GM18520 (cell line): Measurements from ENCODE around the gene COL27A1.
"Not testable (repeated sequence)": the region's sequence is repeated elsewhere in the genome, so short reads cannot be mapped to it uniquely, and the experiment has no call there.

ENCODE experiments used
- ATAC-seq: cut with Tn5 transposase; IDR thresholded peaks from one replicate; pipeline ENCODE4 v1.9.1; 2021; ENCODE audit not compliant: unreplicated experiment

COL27A1 gene

DNA sequence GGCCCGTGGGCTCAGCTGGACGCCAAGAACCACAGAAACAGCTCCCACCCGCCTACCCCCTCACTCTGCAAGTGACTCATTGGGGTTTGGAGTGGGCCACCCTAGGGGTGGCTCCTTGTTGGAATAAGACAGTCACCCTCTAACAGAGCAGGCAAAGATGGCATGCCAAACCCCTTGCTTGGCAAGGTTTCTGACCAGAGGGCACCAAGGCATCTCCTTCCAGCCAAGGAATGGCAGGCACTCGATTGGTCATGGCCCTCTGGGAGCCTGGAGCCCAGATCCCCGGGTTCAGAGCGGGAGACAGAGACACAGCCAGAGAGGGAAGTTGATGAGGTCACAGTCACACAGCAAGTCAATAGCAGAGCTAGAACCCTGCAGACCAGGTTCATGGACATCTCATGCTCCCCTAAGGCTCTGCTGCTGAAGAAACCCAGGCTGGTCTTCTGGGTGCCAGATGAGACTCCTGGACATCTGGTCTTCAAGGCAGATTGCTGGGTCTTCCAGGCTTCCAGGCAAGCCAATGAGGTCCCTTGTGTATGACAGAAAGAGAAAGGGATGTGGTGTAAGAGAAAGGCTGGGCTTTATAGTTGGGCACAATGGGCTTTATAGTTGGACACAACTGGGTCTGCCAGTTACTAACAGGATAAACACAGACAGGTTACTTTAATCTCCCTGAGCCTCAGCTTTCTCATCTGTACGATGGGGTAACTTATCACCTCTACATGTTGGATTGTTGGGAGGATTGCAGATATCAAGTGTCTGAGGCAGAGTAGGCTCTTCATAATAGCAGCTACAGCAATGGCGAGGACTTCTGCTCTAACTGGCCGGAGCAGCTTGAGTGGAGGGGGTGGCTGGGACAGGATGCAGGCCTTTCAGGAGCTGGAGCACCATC is 33.0 kb upstream of the COL27A1 start:
- no peak for ATAC-seq

DNA sequence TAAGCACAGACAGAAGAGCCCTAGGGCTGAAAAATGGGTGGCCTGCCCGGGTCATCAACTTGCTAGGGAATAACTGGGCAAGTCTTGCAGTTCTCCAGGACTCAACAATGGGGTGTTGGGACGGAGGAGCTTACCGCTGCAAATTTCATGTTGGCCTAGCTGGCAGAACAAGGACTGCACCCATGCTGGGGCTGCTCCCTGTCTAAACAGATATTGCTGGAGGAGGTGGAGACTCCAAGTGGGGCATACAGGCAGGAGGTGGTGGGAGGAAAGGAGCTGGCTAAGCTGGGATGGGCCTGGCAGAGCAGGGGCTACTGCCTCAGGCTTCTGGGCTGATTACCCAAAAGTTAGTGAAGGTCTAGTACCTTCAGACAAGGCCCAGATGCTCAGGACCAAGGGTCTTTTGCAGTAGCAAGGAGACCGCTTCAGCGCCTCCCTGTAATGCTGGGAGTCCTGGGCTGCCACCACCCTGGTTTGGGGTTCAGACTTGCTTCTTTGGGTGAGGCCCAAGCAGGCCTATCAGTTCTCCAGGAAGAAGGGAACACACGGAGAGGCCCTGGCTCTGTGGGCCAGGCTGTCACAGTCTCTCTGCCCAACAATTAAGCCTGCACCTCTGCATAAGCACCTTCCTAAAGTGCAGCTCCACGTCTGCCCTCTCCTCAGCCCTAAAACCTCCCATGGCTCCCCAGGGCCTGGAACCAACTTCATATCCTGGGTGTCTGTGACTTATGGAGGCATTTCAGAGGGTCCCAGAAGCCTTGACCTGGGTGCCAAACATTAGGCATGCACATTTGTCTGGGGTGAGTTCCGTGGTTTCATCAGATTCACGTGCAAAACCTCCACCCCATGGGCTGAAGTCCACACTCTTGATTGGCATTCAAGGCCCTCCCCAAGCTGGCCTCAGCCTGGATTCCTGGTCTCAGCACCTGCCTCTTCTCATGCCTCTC is 32.0 kb upstream of the COL27A1 start:
- no peak for ATAC-seq

DNA sequence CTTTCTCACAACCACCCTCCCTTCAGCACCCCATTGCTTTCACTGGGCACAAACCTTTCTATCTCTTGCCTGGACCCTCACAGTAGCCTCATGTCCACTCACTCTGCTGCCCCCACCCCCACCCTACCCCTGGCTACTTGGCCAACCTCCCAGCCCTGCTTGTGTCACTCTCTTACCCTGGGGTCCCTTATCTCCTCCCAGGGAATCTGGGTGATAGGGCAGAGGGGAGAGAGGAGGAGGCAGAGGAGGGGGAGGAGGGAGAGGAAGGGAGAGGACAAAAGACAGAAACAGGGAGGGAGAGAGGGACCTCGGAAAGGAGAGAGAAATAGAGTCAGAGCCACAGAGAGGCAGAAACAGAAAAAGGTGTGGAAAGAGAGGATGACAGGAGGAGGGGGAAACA is 31.2 kb upstream of the COL27A1 start:
- no peak for ATAC-seq

DNA sequence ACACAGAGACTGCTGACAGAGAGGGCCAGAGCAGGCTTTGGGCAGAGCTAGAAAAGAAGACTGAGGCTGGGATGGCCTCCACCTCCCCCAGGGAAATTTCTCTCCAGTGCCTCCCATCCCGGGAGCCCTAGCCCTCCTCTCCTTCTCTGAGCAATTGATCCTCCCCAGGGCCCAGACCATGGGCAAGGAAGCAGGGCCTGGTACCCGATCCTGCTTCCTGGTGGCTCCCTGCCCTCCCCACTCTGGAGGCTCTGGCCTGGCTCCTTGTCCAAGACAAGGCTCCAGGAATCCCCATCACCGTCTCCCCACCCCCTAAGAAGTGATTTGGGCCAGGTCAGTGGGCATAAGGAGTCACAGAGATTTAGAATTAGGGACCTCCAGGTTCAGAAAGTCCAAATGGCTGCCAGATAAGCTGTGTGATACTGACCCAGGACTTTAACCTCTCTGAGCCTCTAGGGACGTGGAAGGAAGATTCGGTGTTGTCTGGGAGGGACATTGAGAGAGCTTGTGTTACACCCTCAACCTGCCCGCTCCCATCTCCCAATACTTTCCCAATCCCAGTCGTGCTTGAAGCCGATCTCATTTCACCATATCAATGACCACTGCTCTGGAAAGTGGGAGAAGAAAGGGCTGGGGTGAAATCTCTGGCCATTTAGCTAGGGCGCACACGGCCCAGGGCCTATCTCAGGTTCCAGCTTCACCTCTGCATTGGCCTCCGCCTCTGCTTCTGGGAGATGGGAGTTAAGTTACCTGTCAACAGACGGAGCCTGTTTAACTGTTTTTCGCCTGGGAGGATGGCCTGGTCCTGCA is 30.5 kb upstream of the COL27A1 start:
- no peak for ATAC-seq

DNA sequence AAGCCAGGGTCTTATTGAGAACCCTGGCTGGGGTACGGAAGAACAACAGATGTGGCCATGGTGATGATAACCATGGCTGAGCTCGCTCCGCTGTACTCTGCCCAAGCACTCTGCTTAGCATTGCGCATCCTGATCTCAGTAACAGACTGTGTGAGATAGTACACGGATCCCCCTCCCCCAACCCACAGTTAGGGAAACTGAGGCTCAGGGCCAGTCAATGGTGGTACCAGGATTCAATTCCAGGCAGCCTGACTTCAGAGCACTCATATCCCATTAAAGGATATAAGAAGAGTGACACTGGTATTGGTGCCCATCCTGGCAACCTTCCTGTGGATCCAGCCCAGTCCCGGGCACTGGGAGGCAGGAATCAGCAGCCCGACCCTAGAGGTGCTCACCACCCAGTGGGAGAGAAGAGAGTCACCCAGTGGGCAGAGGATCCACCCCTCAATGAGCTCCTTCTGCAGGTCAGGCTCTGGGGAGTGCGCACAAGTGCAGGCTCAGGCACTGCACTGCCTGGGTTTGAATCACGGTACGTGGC is 29.8 kb upstream of the COL27A1 start:
- ATAC-seq, result no peak

DNA sequence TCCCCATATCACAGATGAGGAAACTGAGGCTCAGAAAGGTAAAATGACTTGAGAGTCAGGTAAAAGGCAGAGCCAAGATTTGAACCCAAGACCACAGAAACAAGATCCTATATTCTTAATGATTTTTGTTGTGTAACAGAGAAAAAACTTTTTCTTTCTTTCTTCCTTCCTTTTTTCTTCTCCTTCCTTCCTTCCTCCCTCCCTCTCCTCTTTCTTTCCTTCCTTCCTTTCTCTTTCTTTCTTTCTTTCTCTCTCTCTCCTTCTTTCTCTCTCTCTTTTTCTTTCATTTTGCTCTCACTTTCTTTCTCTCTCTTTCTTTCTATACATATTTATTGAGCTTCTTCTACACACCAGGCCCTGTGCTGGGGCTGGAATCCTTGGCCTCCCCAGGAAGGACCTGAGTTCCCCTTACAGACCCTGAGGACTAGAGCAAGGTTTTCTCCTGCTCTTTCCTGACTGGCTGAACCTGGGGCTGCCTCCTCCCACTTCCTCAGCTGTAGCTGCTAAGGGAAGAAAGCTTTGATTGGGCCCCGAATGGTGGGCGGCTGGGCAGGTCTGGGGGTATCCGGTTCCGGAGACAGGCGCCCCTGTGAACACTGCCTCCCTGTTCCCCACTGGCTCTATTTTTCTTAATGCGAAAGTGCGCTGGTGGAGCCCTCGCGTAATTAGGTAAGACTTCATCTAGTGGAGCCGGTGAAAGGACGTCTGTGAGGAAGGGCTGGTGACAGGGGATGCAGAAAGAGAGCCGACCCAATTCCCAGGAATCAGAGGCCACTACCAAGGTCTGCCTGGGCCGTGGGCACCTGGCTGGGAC is 28.9 kb upstream of the COL27A1 start:
- no peak for ATAC-seq

GRCh38 chr9:114128759-114129158 is 26.6 kb upstream of the COL27A1 start:
- not testable (repeated sequence) for ATAC-seq

DNA sequence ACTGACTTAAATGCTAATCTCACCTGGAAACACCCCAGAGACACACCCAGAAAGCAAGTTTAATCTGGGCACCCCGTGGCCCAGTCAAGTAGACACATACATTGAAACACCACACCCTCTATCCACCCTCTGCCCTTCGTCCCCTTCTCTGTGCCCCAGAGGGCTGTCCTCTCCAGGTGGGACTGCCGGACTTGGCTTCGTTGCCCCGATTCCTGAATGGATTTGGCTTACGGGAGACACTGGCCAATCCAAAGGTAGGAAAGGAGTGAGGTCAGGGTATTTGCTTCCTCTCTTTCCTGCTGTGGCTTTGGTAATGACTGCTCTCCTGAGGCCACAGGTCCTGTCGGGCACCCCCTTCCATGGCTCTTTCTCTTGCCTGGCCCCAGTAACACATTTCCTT is 25.2 kb upstream of the COL27A1 start:
- ATAC-seq, result no peak

- no peak for ATAC-seq
These were observed 24.6 kb upstream of the COL27A1 start for GRCh38 chr9:114130624-114131277.

- ATAC-seq, result no peak
These were observed 23.4 kb upstream of the COL27A1 start for GRCh38 chr9:114131808-114132549.

DNA sequence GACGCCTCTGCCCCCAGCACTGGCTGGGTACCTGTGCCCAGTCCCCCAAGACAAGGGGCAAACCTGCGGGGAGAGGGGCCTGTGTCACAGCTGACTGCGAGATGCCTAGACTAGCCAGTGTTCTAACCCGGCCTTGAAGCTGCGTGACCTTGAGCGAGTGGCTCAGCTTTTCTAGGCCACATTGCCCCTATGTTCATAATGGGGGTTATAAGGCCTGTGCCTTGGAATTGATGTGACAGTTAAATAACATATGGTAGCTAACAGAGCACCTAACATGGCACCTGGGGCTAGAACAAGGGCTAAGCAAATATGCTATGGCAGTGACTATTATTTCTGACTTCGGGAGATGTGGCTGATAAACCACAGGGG is 22.8 kb upstream of the COL27A1 start:
- no peak for ATAC-seq

- no peak for ATAC-seq
These were observed 20.4 kb upstream of the COL27A1 start for GRCh38 chr9:114134827-114135396.

DNA sequence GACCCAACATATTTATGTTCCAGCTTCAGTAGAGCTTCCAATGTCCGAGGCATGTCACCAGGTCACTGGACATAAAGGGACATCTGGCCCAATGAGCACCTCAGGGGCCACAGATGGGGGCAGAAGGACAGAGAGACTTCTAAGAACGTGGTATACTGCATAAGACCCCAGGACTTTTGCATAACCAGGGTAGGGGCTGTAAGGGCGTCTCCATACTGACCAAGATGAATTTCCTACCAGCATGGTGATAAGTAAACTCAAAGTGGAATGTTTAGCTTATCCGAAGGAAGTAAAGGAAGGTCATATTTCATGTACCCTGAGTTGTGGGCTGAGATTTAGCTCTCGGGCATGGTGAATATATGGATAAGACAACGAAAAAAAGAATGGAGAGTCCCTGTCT is 17.5 kb upstream of the COL27A1 start:
- ATAC-seq, result no peak

- ATAC-seq, result no peak
These were observed 16.8 kb upstream of the COL27A1 start for GRCh38 chr9:114138552-114138971.

- ATAC-seq, result no peak
These were observed 16.3 kb upstream of the COL27A1 start for GRCh38 chr9:114139071-114139470.

GRCh38 chr9:114140401-114140800 is 14.9 kb upstream of the COL27A1 start:
- no peak for ATAC-seq

GRCh38 chr9:114140850-114141249 is 14.5 kb upstream of the COL27A1 start:
- ATAC-seq, result no peak
